ENCODE data around the gene DBT. TPM values are rescaled to one million over a fixed set of nuclear protein-coding genes. Genes with fewer than 3 reads are reported as not detected.
A peak's percentile ranks its signal among the peaks of the same experiment; 100 is the strongest.
"Not testable (repeated sequence)": the region's sequence is repeated elsewhere in the genome, so short reads cannot be mapped to it uniquely, and the experiment has no call there.

Gene DBT
- polyA plus RNA-seq, 4 donors, result 1.1 to 12.2 (median 3.6) TPM

GRCh38 chr1:100229681-100230443 lies 19.8 kb downstream of the DBT start:
- FAIRE-seq, result no peak
- 60 to 77% (median 71%) methylated on average over 4 of the region's 4 CpGs for WGBS, 3 donors
- no peaks in the 10 kb centered on the region for H3K9me3 ChIP-seq (ENCODE audit: control insufficient read depth in 2 of 2, insufficient read depth in 1 of 2, low read depth in 1 of 2, low read length in 1 of 2)
- H3K4me3 ChIP-seq (ENCODE audit: low read depth in 1 of 3, low read length in 3 of 3), result no peak overlapping the region
- no peaks in the 10 kb centered on the region for H3K27me3 ChIP-seq (ENCODE audit: control insufficient read depth in 3 of 3, insufficient read depth in 3 of 3, low read length in 3 of 3)
- H3K27ac ChIP-seq (ENCODE audit: low read depth in 1 of 3, low read length in 2 of 3), result no peak overlapping the region
- no peak for DNase-seq
- H3K4me1 ChIP-seq (ENCODE audit: control insufficient read depth in 3 of 3, insufficient read depth in 2 of 3, low read depth in 1 of 3, low read length in 2 of 3), result no peaks in the 10 kb centered on the region
- H3K36me3 ChIP-seq (ENCODE audit: control insufficient read depth in 3 of 3, insufficient read depth in 2 of 3, low read depth in 1 of 3, low read length in 3 of 3), result peaks cover 2 to 19% (median 5%) of the 10 kb centered on the region in 3 donors

- Histone ChIP-seq H3K4me3 (ENCODE audit: low read depth in 1 of 3, low read length in 3 of 3) (no peak overlapping the region), H3K9me3 (ENCODE audit: control insufficient read depth in 2 of 2, insufficient read depth in 1 of 2, low read depth in 1 of 2, low read length in 1 of 2) (no peaks in the 10 kb centered on the region), H3K36me3 (ENCODE audit: control insufficient read depth in 3 of 3, insufficient read depth in 2 of 3, low read depth in 1 of 3, low read length in 3 of 3) (peaks cover 2 to 17% (median 3%) of the 10 kb centered on the region in 3 donors), H3K4me1 (ENCODE audit: control insufficient read depth in 3 of 3, insufficient read depth in 2 of 3, low read depth in 1 of 3, low read length in 2 of 3) (no peaks in the 10 kb centered on the region), H3K27ac (ENCODE audit: low read depth in 1 of 3, low read length in 2 of 3) (no peak overlapping the region), H3K27me3 (ENCODE audit: control insufficient read depth in 3 of 3, insufficient read depth in 3 of 3, low read length in 3 of 3) (no peaks in the 10 kb centered on the region)
- FAIRE-seq (no peak), DNase-seq (no peak)
Measured at GRCh38 chr1:100222428-100222827, 27.2 kb downstream of the DBT start.

GRCh38 chr1:100219883-100220282 lies 29.8 kb downstream of the DBT start:
- Histone ChIP-seq H3K4me1 (ENCODE audit: control insufficient read depth in 3 of 3, insufficient read depth in 2 of 3, low read depth in 1 of 3, low read length in 2 of 3) (no peaks in the 10 kb centered on the region), H3K27me3 (ENCODE audit: control insufficient read depth in 3 of 3, insufficient read depth in 3 of 3, low read length in 3 of 3) (no peaks in the 10 kb centered on the region), H3K36me3 (ENCODE audit: control insufficient read depth in 3 of 3, insufficient read depth in 2 of 3, low read depth in 1 of 3, low read length in 3 of 3) (peaks cover 2 to 20% (median 4%) of the 10 kb centered on the region in 3 donors), H3K27ac (ENCODE audit: low read depth in 1 of 3, low read length in 2 of 3) (no peak overlapping the region), H3K4me3 (ENCODE audit: low read depth in 1 of 3, low read length in 3 of 3) (no peak overlapping the region), H3K9me3 (ENCODE audit: control insufficient read depth in 2 of 2, insufficient read depth in 1 of 2, low read depth in 1 of 2, low read length in 1 of 2) (no peaks in the 10 kb centered on the region)
- 98 to 100% (median 99%) methylated on average over 2 of the region's 2 CpGs for WGBS, 3 donors
- no peak for FAIRE-seq
- DNase-seq, result peak in 1 of 2 donors; percentile 4

GRCh38 chr1:100219457-100219856 lies 30.2 kb downstream of the DBT start:
- no peak overlapping the region for H3K4me3 ChIP-seq (ENCODE audit: low read depth in 1 of 3, low read length in 3 of 3)
- no peak overlapping the region for H3K27ac ChIP-seq (ENCODE audit: low read depth in 1 of 3, low read length in 2 of 3)
- no peaks in the 10 kb centered on the region for H3K27me3 ChIP-seq (ENCODE audit: control insufficient read depth in 3 of 3, insufficient read depth in 3 of 3, low read length in 3 of 3)
- peaks cover 2 to 19% (median 4%) of the 10 kb centered on the region in 3 donors for H3K36me3 ChIP-seq (ENCODE audit: control insufficient read depth in 3 of 3, insufficient read depth in 2 of 3, low read depth in 1 of 3, low read length in 3 of 3)
- no peaks in the 10 kb centered on the region for H3K4me1 ChIP-seq (ENCODE audit: control insufficient read depth in 3 of 3, insufficient read depth in 2 of 3, low read depth in 1 of 3, low read length in 2 of 3)
- no peaks in the 10 kb centered on the region for H3K9me3 ChIP-seq (ENCODE audit: control insufficient read depth in 2 of 2, insufficient read depth in 1 of 2, low read depth in 1 of 2, low read length in 1 of 2)
- DNase-seq (no peak), FAIRE-seq (no peak)
- 76 to 77% (median 76%) methylated on average over 6 of the region's 6 CpGs for WGBS, 3 donors

- no peak for DNase-seq
Measured at GRCh38 chr1:100217834-100218233, 31.8 kb downstream of the DBT start.

GRCh38 chr1:100215101-100215500 lies 34.5 kb downstream of the DBT start:
- Histone ChIP-seq H3K36me3 (ENCODE audit: control insufficient read depth in 3 of 3, insufficient read depth in 2 of 3, low read depth in 1 of 3, low read length in 3 of 3) (peaks cover 2 to 34% (median 14%) of the 10 kb centered on the region in 3 donors), H3K4me1 (ENCODE audit: control insufficient read depth in 3 of 3, insufficient read depth in 2 of 3, low read depth in 1 of 3, low read length in 2 of 3) (no peaks in the 10 kb centered on the region), H3K9me3 (ENCODE audit: control insufficient read depth in 2 of 2, insufficient read depth in 1 of 2, low read depth in 1 of 2, low read length in 1 of 2) (no peaks in the 10 kb centered on the region), H3K27ac (ENCODE audit: low read depth in 1 of 3, low read length in 2 of 3) (no peak overlapping the region), H3K4me3 (ENCODE audit: low read depth in 1 of 3, low read length in 3 of 3) (no peak overlapping the region), H3K27me3 (ENCODE audit: control insufficient read depth in 3 of 3, insufficient read depth in 3 of 3, low read length in 3 of 3) (no peaks in the 10 kb centered on the region)
- FAIRE-seq (no peak), DNase-seq (no peak)
- 90 to 100% (median 91%) methylated on average over 1 of the region's 1 CpG for WGBS, 3 donors

More at GRCh38 chr1:100217834-100218233, 31.8 kb downstream of the DBT start:
- 77 to 84% (median 78%) methylated on average over 2 of the region's 2 CpGs for WGBS, 3 donors
- Histone ChIP-seq H3K27ac (ENCODE audit: low read depth in 1 of 3, low read length in 2 of 3) (no peak overlapping the region), H3K4me3 (ENCODE audit: low read depth in 1 of 3, low read length in 3 of 3) (no peak overlapping the region), H3K27me3 (ENCODE audit: control insufficient read depth in 3 of 3, insufficient read depth in 3 of 3, low read length in 3 of 3) (no peaks in the 10 kb centered on the region), H3K9me3 (ENCODE audit: control insufficient read depth in 2 of 2, insufficient read depth in 1 of 2, low read depth in 1 of 2, low read length in 1 of 2) (no peaks in the 10 kb centered on the region), H3K4me1 (ENCODE audit: control insufficient read depth in 3 of 3, insufficient read depth in 2 of 3, low read depth in 1 of 3, low read length in 2 of 3) (no peaks in the 10 kb centered on the region), H3K36me3 (ENCODE audit: control insufficient read depth in 3 of 3, insufficient read depth in 2 of 3, low read depth in 1 of 3, low read length in 3 of 3) (peaks cover 2 to 28% (median 10%) of the 10 kb centered on the region in 3 donors)
- FAIRE-seq, result no peak

GRCh38 chr1:100213141-100213540 lies 36.5 kb downstream of the DBT start:
- 97 to 98% (median 97%) methylated on average over 33 to 37 of the region's 37 CpGs for WGBS, 3 donors
- Histone ChIP-seq H3K4me1 (ENCODE audit: control insufficient read depth in 3 of 3, insufficient read depth in 2 of 3, low read depth in 1 of 3, low read length in 2 of 3) (no peaks in the 10 kb centered on the region), H3K27ac (ENCODE audit: low read depth in 1 of 3, low read length in 2 of 3) (no peak overlapping the region), H3K4me3 (ENCODE audit: low read depth in 1 of 3, low read length in 3 of 3) (no peak overlapping the region), H3K36me3 (ENCODE audit: control insufficient read depth in 3 of 3, insufficient read depth in 2 of 3, low read depth in 1 of 3, low read length in 3 of 3) (peaks cover 2 to 35% (median 14%) of the 10 kb centered on the region in 3 donors), H3K9me3 (ENCODE audit: control insufficient read depth in 2 of 2, insufficient read depth in 1 of 2, low read depth in 1 of 2, low read length in 1 of 2) (no peaks in the 10 kb centered on the region), H3K27me3 (ENCODE audit: control insufficient read depth in 3 of 3, insufficient read depth in 3 of 3, low read length in 3 of 3) (no peaks in the 10 kb centered on the region)
- FAIRE-seq (no peak), DNase-seq (no peak)

GRCh38 chr1:100206301-100206700 lies 43.3 kb downstream of the DBT start:
- Histone ChIP-seq H3K27me3 (ENCODE audit: control insufficient read depth in 3 of 3, insufficient read depth in 3 of 3, low read length in 3 of 3) (no peaks in the 10 kb centered on the region), H3K4me1 (ENCODE audit: control insufficient read depth in 3 of 3, insufficient read depth in 2 of 3, low read depth in 1 of 3, low read length in 2 of 3) (no peaks in the 10 kb centered on the region), H3K27ac (ENCODE audit: low read depth in 1 of 3, low read length in 2 of 3) (no peak overlapping the region), H3K36me3 (ENCODE audit: control insufficient read depth in 3 of 3, insufficient read depth in 2 of 3, low read depth in 1 of 3, low read length in 3 of 3) (peaks cover 3 to 20% (median 3%) of the 10 kb centered on the region in 3 donors), H3K9me3 (ENCODE audit: control insufficient read depth in 2 of 2, insufficient read depth in 1 of 2, low read depth in 1 of 2, low read length in 1 of 2) (no peaks in the 10 kb centered on the region), H3K4me3 (ENCODE audit: low read depth in 1 of 3, low read length in 3 of 3) (no peak overlapping the region)
- 98 to 100% (median 98%) methylated on average over 2 of the region's 2 CpGs for WGBS, 3 donors
- no peak for FAIRE-seq
- no peak for DNase-seq

- FAIRE-seq; H3K27me3 ChIP-seq (ENCODE audit: control insufficient read depth in 3 of 3, insufficient read depth in 3 of 3, low read length in 3 of 3); H3K4me1 ChIP-seq (ENCODE audit: control insufficient read depth in 3 of 3, insufficient read depth in 2 of 3, low read depth in 1 of 3, low read length in 2 of 3); H3K4me3 ChIP-seq (ENCODE audit: low read depth in 1 of 3, low read length in 3 of 3); DNase-seq; H3K27ac ChIP-seq (ENCODE audit: low read depth in 1 of 3, low read length in 2 of 3); H3K9me3 ChIP-seq (ENCODE audit: control insufficient read depth in 2 of 2, insufficient read depth in 1 of 2, low read depth in 1 of 2, low read length in 1 of 2): not testable (repeated sequence)
- 94 to 100% (median 98%) methylated on average over 2 of the region's 2 CpGs for WGBS, 3 donors
- H3K36me3 ChIP-seq (ENCODE audit: control insufficient read depth in 3 of 3, insufficient read depth in 2 of 3, low read depth in 1 of 3, low read length in 3 of 3), result peaks cover 1 to 20% (median 3%) of the 10 kb centered on the region in 3 donors
Measured at GRCh38 chr1:100205593-100205992, 44.0 kb downstream of the DBT start.
